ENCODE data around the gene THRA. TPM values are rescaled to one million over a fixed set of nuclear protein-coding genes. Genes with fewer than 3 reads are reported as not detected.

THRA gene
- polyA plus RNA-seq, 1 donor (not counting 4 experiments of a cell fraction or from before 2014, with no cell fraction given), result 4.5 TPM

DNA sequence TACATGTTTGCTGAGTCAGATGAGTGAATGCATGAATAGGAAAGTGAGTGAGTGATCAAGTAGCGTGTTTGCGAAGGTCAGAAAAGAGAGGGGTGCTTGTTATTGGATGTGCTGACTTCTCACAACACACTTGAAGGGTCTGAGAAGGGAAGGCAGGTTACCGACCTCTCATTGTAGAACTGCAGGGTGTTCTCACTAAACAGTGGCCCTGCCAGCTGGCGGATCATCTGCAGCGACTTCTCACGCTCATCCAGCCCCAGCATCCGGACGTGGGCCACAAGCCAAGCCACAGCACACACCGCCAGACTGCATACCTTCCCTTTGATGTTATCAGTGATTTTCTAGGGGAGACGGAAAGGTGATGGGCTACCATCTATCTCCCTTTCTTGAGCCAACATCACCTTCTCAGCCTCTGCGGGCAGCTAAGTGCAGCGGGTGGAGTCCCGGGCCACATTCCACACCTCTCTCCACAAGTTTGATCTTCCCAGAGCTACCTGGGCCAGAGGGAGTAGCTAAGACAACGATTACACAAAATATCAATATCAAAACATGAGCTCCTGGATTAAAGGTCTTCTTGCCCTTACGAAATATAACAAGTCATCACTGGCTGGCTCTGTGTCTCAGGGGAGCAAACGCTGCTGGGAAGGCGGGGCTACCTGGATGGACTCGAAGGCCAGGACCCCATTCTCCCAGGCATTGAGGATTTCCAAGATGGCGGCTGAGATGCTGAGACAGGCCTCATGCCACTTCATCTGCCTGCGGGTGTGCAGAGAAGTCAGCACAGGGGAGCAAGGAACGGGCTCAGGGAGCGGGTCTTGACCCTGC, 36.6 kb upstream of the THRA start:
- H3K27me3 ChIP-seq (ENCODE audit: control insufficient read depth, extremely low read depth, insufficient read depth, low read length), result no peaks in the 10 kb centered on the region
- H2AFZ ChIP-seq (ENCODE audit: control insufficient read depth, low read length), result peak overlapping the region; percentile 39
- H3K36me3 ChIP-seq (ENCODE audit: control insufficient read depth in 2 of 2, extremely low read depth in 1 of 2, insufficient read depth in 2 of 2, low read length in 2 of 2), result peaks cover 15 to 52% of the 10 kb centered on the region in 2 experiments
- DNase-seq (ENCODE audit: low read depth, low spot score) (peak; percentile 72), FAIRE-seq (peak; percentile 90)
- peaks cover 2% of the 10 kb centered on the region for H3K9me1 ChIP-seq (ENCODE audit: control insufficient read depth, extremely low read depth, insufficient read depth, low read length)
- dilution Hi-C loops (cut with MboI; ENCODE audit: extremely low pct_ligation_motif_present, low sequenced_read_pairs), result no loop called here
- peak overlapping the region; percentile 58 for H3K4me2 ChIP-seq (ENCODE audit: control insufficient read depth, extremely low read depth, insufficient read depth, low read depth, low read length)
- no peaks in the 10 kb centered on the region for H4K20me1 ChIP-seq (ENCODE audit: control insufficient read depth, extremely low read depth, insufficient read depth, low read length)
- peaks cover 63% of the 10 kb centered on the region for H3K4me1 ChIP-seq (ENCODE audit: control insufficient read depth, extremely low read depth, insufficient read depth, low read length)
- peak overlapping the region; percentile 38 for H3K9ac ChIP-seq (ENCODE audit: control insufficient read depth, extremely low read depth, insufficient read depth, low read length)
- peak overlapping the region in 1 of 3 experiments; percentile 11 for H3K4me3 ChIP-seq (ENCODE audit: control insufficient read depth in 2 of 3, extremely low read depth in 1 of 3, insufficient read depth in 2 of 3, low read depth in 1 of 3, low read length in 3 of 3)
- no peak for TF ChIP-seq EZH2 (IDR thresholded peaks at IDR 0.05; ENCODE audit: low read length)
- TF ChIP-seq, protein P1, sequence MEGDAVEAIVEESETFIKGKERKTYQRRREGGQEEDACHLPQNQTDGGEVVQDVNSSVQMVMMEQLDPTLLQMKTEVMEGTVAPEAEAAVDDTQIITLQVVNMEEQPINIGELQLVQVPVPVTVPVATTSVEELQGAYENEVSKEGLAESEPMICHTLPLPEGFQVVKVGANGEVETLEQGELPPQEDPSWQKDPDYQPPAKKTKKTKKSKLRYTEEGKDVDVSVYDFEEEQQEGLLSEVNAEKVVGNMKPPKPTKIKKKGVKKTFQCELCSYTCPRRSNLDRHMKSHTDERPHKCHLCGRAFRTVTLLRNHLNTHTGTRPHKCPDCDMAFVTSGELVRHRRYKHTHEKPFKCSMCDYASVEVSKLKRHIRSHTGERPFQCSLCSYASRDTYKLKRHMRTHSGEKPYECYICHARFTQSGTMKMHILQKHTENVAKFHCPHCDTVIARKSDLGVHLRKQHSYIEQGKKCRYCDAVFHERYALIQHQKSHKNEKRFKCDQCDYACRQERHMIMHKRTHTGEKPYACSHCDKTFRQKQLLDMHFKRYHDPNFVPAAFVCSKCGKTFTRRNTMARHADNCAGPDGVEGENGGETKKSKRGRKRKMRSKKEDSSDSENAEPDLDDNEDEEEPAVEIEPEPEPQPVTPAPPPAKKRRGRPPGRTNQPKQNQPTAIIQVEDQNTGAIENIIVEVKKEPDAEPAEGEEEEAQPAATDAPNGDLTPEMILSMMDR (optimal IDR thresholded peaks at IDR 0.05 in 1 of 3, IDR thresholded peaks at IDR 0.05 in 1 of 3, conservative IDR thresholded peaks at IDR 0.05 in 1 of 3; ENCODE audit: extremely low read depth in 1 of 3, insufficient read depth in 2 of 3, low read length in 3 of 3), result no peak
- peak overlapping the region; percentile 74 for H3K27ac ChIP-seq (ENCODE audit: control insufficient read depth, insufficient read depth, low read length)
- H3K9me3 ChIP-seq (ENCODE audit: control insufficient read depth, low read depth, low read length), result no peaks in the 10 kb centered on the region
- no peaks in the 10 kb centered on the region for H3K79me2 ChIP-seq (ENCODE audit: control insufficient read depth, insufficient read depth, low read length)

DNA sequence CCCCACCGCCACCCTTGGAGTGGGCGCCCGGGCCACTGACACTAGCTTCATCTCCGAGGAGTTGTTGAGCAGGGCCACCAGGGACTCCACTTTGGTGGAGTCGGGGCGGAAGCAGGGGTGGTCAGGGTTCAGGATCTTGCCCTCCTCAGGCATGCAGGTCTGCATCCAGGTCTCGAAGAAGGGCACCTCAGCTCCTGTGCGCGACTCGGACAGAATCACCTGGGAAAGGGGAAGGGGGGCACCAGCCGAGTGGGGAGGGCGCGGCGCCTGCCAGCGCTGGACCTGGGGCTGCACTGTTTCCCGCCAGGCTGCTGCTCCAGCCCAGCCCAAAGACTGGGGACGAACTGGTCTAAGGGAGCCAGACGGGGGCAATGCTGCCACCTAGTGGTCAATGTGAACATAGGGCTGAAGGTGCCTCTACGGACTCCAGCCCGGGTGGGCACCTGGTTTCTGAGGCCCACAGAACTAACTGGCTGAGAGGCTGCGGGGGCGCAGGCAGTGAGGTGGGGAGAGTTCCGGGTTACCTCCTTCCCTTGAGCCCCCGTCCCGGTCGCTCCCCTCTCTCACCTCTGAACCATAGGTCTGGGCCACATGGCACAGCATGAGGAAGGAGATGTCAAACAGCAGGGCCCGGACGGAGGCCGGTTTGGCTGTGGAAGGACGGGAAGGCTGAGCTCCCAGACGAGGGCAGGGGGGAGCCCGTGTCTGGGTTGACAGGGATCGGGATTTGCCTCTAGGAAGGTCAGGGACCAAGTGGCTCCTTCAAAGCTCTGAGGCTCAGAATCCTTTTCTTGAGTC, 35.8 kb upstream of the THRA start:
- dilution Hi-C loops (cut with MboI; ENCODE audit: extremely low pct_ligation_motif_present, low sequenced_read_pairs), result no loop called here
- Histone ChIP-seq H4K20me1 (ENCODE audit: control insufficient read depth, extremely low read depth, insufficient read depth, low read length) (no peaks in the 10 kb centered on the region), H2AFZ (ENCODE audit: control insufficient read depth, low read length) (peak overlapping the region; percentile 39), H3K4me3 (ENCODE audit: control insufficient read depth in 2 of 3, extremely low read depth in 1 of 3, insufficient read depth in 2 of 3, low read depth in 1 of 3, low read length in 3 of 3) (peak overlapping the region in 1 of 3 experiments; percentile 11), H3K9me1 (ENCODE audit: control insufficient read depth, extremely low read depth, insufficient read depth, low read length) (peaks cover 2% of the 10 kb centered on the region), H3K4me2 (ENCODE audit: control insufficient read depth, extremely low read depth, insufficient read depth, low read depth, low read length) (peak overlapping the region; percentile 58), H3K27me3 (ENCODE audit: control insufficient read depth, extremely low read depth, insufficient read depth, low read length) (no peaks in the 10 kb centered on the region), H3K9ac (ENCODE audit: control insufficient read depth, extremely low read depth, insufficient read depth, low read length) (peak overlapping the region; percentile 38), H3K36me3 (ENCODE audit: control insufficient read depth in 2 of 2, extremely low read depth in 1 of 2, insufficient read depth in 2 of 2, low read length in 2 of 2) (peaks cover 18 to 57% of the 10 kb centered on the region in 2 experiments), H3K4me1 (ENCODE audit: control insufficient read depth, extremely low read depth, insufficient read depth, low read length) (peaks cover 63% of the 10 kb centered on the region), H3K27ac (ENCODE audit: control insufficient read depth, insufficient read depth, low read length) (peak overlapping the region; percentile 74), H3K9me3 (ENCODE audit: control insufficient read depth, low read depth, low read length) (no peaks in the 10 kb centered on the region), H3K79me2 (ENCODE audit: control insufficient read depth, insufficient read depth, low read length) (no peaks in the 10 kb centered on the region)
- peak; percentile 70 for FAIRE-seq
- DNase-seq (ENCODE audit: low read depth, low spot score), result peak; percentile 65
- TF ChIP-seq, protein P1 (optimal IDR thresholded peaks at IDR 0.05 in 1 of 3, IDR thresholded peaks at IDR 0.05 in 1 of 3, conservative IDR thresholded peaks at IDR 0.05 in 1 of 3; ENCODE audit: extremely low read depth in 1 of 3, insufficient read depth in 2 of 3, low read length in 3 of 3), result peak; percentile 88 to 97 (median 96)
- TF ChIP-seq EZH2 (IDR thresholded peaks at IDR 0.05; ENCODE audit: low read length), result no peak
